SK-N-SH (cell line): ENCODE data around the gene INHBA. TPM values are rescaled to one million over a fixed set of nuclear protein-coding genes. Genes with fewer than 3 reads are reported as not detected.

ENCODE experiments used
- CTCF ChIA-PET: fragments of 300-600, 350-600 bp; formaldehyde crosslinking; extraction: SDS; loops from one replicate; lab custom pipeline; 2021; lab: Yijun Ruan, JAX
- POLR2A ChIA-PET: fragments of 350-600 bp; sonication (Branson Sonifier 250); formaldehyde crosslinking; extraction: SDS; loops from one replicate; lab custom pipeline; 2020; ENCODE audit warnings: antibody characterized with exemption, inconsistent platforms; lab: Yijun Ruan, JAX
- DNase-seq: peaks from one replicate; pipeline ENCODE4 v3.0.0; 2012
- H2AFZ ChIP-seq: fragments of 200-600 bp; sonication (generic); 2 replicates; pipeline ENCODE4 v1.8.1; 2016; ENCODE audit warnings: antibody characterized with exemption, mild to moderate bottlenecking, low read depth
- H3F3A ChIP-seq: fragments of 200-600 bp; sonication (generic); replicated peaks from 2 replicates; pipeline ENCODE3; 2016; ENCODE audit warnings: antibody characterized with exemption, mild to moderate bottlenecking; ENCODE audit not compliant: insufficient read depth
- H3K27ac ChIP-seq, 2 experiments: fragments of 200-500 bp in 1 of 2; fragments of 200-600 bp in 1 of 2; sonication (Bioruptor generic) in 1 of 2; sonication (generic), shearing (Covaris generic) in 1 of 2; 2 replicates each; pipeline versions ENCODE4 v1.5.1 to v1.6.1; 2014 to 2016; ENCODE audit warnings: low read depth in 2 of 2, inconsistent platforms in 1 of 2, low read length in 1 of 2, mild to moderate bottlenecking in 1 of 2, mixed read lengths in 1 of 2
- H3K27me3 ChIP-seq: fragments of 200-600 bp; sonication (generic), shearing (Covaris generic); 2 replicates; pipeline ENCODE4 v1.6.1; 2016; ENCODE audit warnings: mixed run types; ENCODE audit not compliant: insufficient read depth
- H3K36me3 ChIP-seq, 2 experiments: fragments of 200-500 bp in 1 of 2; fragments of 200-600 bp in 1 of 2; sonication (Bioruptor generic) in 1 of 2; sonication (generic) in 1 of 2; replicated peaks in 1 of 2; 2 replicates each; pipeline versions ENCODE3 to v1.5.1; 2014 to 2016; ENCODE audit warnings: low read length in 1 of 2, mild to moderate bottlenecking in 1 of 2; ENCODE audit not compliant: insufficient read depth in 2 of 2, control insufficient read depth in 1 of 2
- H3K4me1 ChIP-seq, 2 experiments: fragments of 200-500 bp in 1 of 2; fragments of 200-600 bp in 1 of 2; sonication (Bioruptor generic) in 1 of 2; sonication (generic), shearing (Covaris generic) in 1 of 2; 2 replicates each; pipeline versions ENCODE4 v1.5.1 to v1.6.1; 2014 to 2016; ENCODE audit warnings: low read depth in 1 of 2, low read length in 1 of 2, mixed run types in 1 of 2; ENCODE audit not compliant: insufficient read depth in 2 of 2, control insufficient read depth in 1 of 2
- H3K4me2 ChIP-seq: fragments of 200-600 bp; sonication (generic), shearing (Covaris generic); 2 replicates; pipeline ENCODE4 v1.6.1; 2017; ENCODE audit warnings: mixed run types
- H3K4me3 ChIP-seq, 2 experiments: fragments of 200-500 bp in 1 of 2; fragments of 200-600 bp in 1 of 2; sonication (Bioruptor generic) in 1 of 2; sonication (generic), shearing (Covaris generic) in 1 of 2; 2 replicates each; pipeline versions ENCODE4 v1.5.1 to v1.8.1; 2014 to 2016; ENCODE audit warnings: low read depth in 2 of 2, inconsistent platforms in 1 of 2, low read length in 1 of 2, mild to moderate bottlenecking in 1 of 2, mixed read lengths in 1 of 2, moderate library complexity in 1 of 2
- H3K79me2 ChIP-seq: fragments of 200-600 bp; sonication (generic); 2 replicates; pipeline ENCODE4 v1.8.1; 2017; ENCODE audit warnings: mild to moderate bottlenecking; ENCODE audit not compliant: insufficient read depth
- H3K9ac ChIP-seq: fragments of 200-600 bp; sonication (generic); 2 replicates; pipeline ENCODE4 v1.6.1; 2017; ENCODE audit warnings: mixed run types
- H3K9me2 ChIP-seq: fragments of 200-600 bp; sonication (generic); 2 replicates; pipeline ENCODE4 v1.6.1; 2017; ENCODE audit warnings: mixed run types
- H3K9me3 ChIP-seq: fragments of 200-600 bp; sonication (generic); 2 replicates; pipeline ENCODE4 v1.6.1; 2017; ENCODE audit warnings: mixed run types, mild to moderate bottlenecking, moderate library complexity
- H4K20me1 ChIP-seq: fragments of 200-600 bp; sonication (generic); 2 replicates; pipeline ENCODE4 v1.6.1; 2017; ENCODE audit warnings: mild to moderate bottlenecking, mixed run types; ENCODE audit not compliant: insufficient read depth
- CHD2 ChIP-seq: fragments of 150-350 bp; IDR thresholded peaks from 2 replicates; pipeline ENCODE4 v1.6.1; 2018; ENCODE audit warnings: low read length; ENCODE audit not compliant: partially characterized antibody
- ELF1 ChIP-seq: IDR thresholded peaks from 2 replicates; pipeline ENCODE4 v1.4.0; 2012
- FOXM1 ChIP-seq: IDR thresholded peaks from 2 replicates; pipeline ENCODE4 v1.4.0; 2012; ENCODE audit warnings: low read depth, mild to moderate bottlenecking
- MEF2A ChIP-seq: IDR thresholded peaks from 2 replicates; pipeline ENCODE4 v1.4.0; 2012; ENCODE audit warnings: low read depth, borderline replicate concordance
- MXI1 ChIP-seq: IDR thresholded peaks from 2 replicates; pipeline ENCODE4 v1.6.1; 2012; ENCODE audit warnings: mild to moderate bottlenecking, low read depth, low read length, improper control_type of control experiment
- NFIC ChIP-seq: IDR thresholded peaks from 2 replicates; pipeline ENCODE4 v1.4.0; 2012; ENCODE audit warnings: borderline replicate concordance
- NRF1 ChIP-seq: IDR thresholded peaks from 2 replicates; pipeline ENCODE4 v1.6.1; 2012; ENCODE audit warnings: low read depth, mild to moderate bottlenecking, low read length
- RAD21 ChIP-seq: IDR thresholded peaks from 2 replicates; pipeline ENCODE4 v1.6.1; 2012; ENCODE audit warnings: mild to moderate bottlenecking, low read length
- RCOR1 ChIP-seq: fragments of 150-350 bp; IDR thresholded peaks from 2 replicates; pipeline ENCODE4 v1.6.1; 2017; ENCODE audit warnings: antibody characterized with exemption, low read length
- ZBTB33 ChIP-seq: IDR thresholded peaks from 2 replicates; pipeline ENCODE4 v1.4.0; 2012; ENCODE audit warnings: low read depth, borderline replicate concordance
- WGBS: methylation state at CpG from one replicate; pipeline ENCODE4 v1.1.6; 2017; ENCODE audit warnings: low lambda C conversion rate; 5-methylcytosine and 5-hydroxymethylcytosine counted together
- polyA plus RNA-seq, 3 experiments: library from polyadenylated mRNA; depleted of rRNA; stranded (reverse); fragments of >200 nt; gene quantifications; 2 replicates each; pipeline ENCODE4 v1.2.3, GENCODE V29; 2012
- TF ChIP-seq, protein P1 (sequence below): IDR thresholded peaks from 2 replicates; pipeline ENCODE4 v1.6.1; 2012; ENCODE audit warnings: mild to moderate bottlenecking, low read depth, low read length, moderate library complexity

INHBA gene
- polyA plus RNA-seq, 1 of the 3 experiments (the other 2 are of a cell fraction), result 81.0 TPM

- TF ChIP-seq, protein P1, sequence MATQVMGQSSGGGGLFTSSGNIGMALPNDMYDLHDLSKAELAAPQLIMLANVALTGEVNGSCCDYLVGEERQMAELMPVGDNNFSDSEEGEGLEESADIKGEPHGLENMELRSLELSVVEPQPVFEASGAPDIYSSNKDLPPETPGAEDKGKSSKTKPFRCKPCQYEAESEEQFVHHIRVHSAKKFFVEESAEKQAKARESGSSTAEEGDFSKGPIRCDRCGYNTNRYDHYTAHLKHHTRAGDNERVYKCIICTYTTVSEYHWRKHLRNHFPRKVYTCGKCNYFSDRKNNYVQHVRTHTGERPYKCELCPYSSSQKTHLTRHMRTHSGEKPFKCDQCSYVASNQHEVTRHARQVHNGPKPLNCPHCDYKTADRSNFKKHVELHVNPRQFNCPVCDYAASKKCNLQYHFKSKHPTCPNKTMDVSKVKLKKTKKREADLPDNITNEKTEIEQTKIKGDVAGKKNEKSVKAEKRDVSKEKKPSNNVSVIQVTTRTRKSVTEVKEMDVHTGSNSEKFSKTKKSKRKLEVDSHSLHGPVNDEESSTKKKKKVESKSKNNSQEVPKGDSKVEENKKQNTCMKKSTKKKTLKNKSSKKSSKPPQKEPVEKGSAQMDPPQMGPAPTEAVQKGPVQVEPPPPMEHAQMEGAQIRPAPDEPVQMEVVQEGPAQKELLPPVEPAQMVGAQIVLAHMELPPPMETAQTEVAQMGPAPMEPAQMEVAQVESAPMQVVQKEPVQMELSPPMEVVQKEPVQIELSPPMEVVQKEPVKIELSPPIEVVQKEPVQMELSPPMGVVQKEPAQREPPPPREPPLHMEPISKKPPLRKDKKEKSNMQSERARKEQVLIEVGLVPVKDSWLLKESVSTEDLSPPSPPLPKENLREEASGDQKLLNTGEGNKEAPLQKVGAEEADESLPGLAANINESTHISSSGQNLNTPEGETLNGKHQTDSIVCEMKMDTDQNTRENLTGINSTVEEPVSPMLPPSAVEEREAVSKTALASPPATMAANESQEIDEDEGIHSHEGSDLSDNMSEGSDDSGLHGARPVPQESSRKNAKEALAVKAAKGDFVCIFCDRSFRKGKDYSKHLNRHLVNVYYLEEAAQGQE, result 0 out of 2 replicates have a peak, but pooled peaks have one; percentile 19
- TF ChIP-seq FOXM1, result no peak
- TF ChIP-seq RCOR1, result no peak
- no peak for TF ChIP-seq ELF1
- no peak for TF ChIP-seq MXI1
- no peak for TF ChIP-seq NFIC
- TF ChIP-seq MEF2A, result no peak
- no peak for TF ChIP-seq RAD21
- no peak for TF ChIP-seq NRF1
These were observed at the start of gene INHBA (continued) for GRCh38 chr7:41702635-41703371.

GRCh38 chr7:41752615-41753014, 49.7 kb upstream of the INHBA start:
- Histone ChIP-seq H3K4me3 (no peak overlapping the region), H3F3A (no peaks in the 10 kb centered on the region), H3K9ac (no peak overlapping the region), H3K27ac (no peak overlapping the region), H3K9me2 (no peaks in the 10 kb centered on the region), H3K27me3 (no peaks in the 10 kb centered on the region), H3K36me3 (peaks cover 0 to 4% of the 10 kb centered on the region in 2 experiments), H3K9me3 (peaks cover 30% of the 10 kb centered on the region), H3K79me2 (no peaks in the 10 kb centered on the region)
- CTCF ChIA-PET, result no interaction called here
- WGBS, result 4% methylated on average over 2 of the region's 2 CpGs
- no peak for DNase-seq
- POLR2A ChIA-PET, result no interaction called here
- TF ChIP-seq ZBTB33 (no peak), CHD2 (no peak)
- TF ChIP-seq, all 33 proteins: peak for 0
- Histone ChIP-seq H4K20me1 (no peaks in the 10 kb centered on the region), H2AFZ (no peak overlapping the region), H3K4me1 (no peaks in the 10 kb centered on the region), H3K4me2 (no peak overlapping the region)
